NCI-H146 treated with DMSO at 0.1 percent for 48 hours (cell line): Measurements from ENCODE around the gene NDRG2.

Experiments used
- DNase-seq: peaks from one replicate; lab custom pipeline; 2025; ENCODE audit not compliant: unreplicated experiment; lab: John Stamatoyannopoulos, UW

Gene NDRG2

GRCh38 chr14:21037156-21037555 is 12.3 kb upstream of the NDRG2 start:
- DNase-seq = no peak

- DNase-seq = no peak
Measured at GRCh38 chr14:21036751-21037150, 11.9 kb upstream of the NDRG2 start.

DNA sequence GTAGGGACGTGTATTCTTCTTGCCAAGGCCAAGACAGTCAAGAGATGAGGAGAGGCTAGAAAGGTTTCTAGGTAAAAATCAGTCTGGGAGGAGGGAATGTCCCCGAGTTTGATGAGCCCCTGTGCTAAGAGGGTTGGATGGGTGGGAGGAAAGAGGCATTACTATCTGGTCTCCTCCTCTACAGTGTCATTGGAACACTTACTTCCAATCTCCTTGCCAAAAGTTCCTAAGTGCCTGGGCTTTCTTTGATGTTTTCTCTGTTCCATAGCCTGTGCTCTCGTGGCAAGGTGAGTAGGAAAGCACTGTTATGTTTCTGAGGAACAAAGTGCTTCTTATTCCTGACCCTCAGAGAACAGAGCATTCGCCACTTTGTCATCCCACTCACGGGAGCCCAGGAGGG is 9.8 kb upstream of the NDRG2 start, which contains the start of gene RNASE13:
Gene RNASE13 (minus strand): TSS at position 101 of the 400 bp plus-strand sequence. CDS start 519 bp downstream, outside the sequence.
- DNase-seq = no peak

DNA sequence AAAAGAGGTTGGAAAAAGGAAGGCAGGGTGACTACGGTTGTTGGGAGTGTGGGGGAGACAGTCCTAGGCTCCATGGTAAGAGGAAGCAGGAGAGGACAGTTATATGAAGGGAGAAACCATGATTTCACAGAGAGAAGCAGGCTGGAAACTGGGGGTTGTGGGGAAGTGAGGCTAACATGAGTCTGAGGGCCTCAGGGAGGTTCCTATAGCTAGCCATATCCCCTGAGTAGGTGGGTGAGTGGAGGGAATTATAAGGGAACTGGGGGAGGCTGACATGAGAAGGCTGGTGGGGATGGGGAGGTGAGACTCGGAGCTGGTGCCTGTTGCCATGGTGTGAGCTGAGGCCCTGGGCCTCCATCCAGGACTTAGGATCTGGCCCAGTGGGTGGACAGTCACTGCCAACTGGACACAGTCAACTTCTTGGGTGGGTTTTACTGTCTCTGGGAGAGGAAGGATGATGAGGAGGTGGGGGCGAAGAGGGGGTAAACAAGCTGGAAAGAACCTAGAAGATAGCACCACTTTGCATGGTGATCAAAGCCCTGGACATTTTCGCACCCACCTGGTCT is 8.4 kb upstream of the NDRG2 start:
- no peak for DNase-seq

GRCh38 chr14:21032326-21033132 is 7.7 kb upstream of the NDRG2 start:
- no peak for DNase-seq

DNA sequence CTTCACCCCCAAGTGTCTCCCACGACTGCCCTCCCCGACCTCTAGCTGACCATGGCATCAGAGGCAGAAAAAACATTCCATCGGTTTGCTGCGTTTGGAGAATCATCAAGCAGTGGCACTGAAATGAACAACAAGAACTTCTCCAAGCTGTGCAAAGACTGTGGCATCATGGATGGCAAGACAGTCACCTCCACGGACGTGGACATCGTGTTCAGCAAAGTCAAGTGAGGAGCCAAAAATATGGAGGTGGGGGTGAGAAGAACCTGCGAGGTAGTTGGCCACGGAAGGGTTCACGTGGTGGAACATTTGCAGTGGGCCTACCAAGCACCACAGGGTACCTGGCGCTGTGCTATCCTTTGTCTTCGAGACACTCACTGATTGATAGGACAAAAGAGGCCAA is 5.7 kb upstream of the NDRG2 start:
- no peak for DNase-seq

- no peak for DNase-seq
Measured at GRCh38 chr14:21029917-21030316, 5.1 kb upstream of the NDRG2 start, which contains the start of gene TPPP2. TPPP2 (plus strand) TSS chr14:21030217; CDS start chr14:21030582, 365 bp downstream.

GRCh38 chr14:21026988-21027315 is 2.1 kb upstream of the NDRG2 start:
- DNase-seq = no peak

GRCh38 chr14:21026274-21026987 is 1.6 kb upstream of the NDRG2 start:
- DNase-seq = no peak

DNA sequence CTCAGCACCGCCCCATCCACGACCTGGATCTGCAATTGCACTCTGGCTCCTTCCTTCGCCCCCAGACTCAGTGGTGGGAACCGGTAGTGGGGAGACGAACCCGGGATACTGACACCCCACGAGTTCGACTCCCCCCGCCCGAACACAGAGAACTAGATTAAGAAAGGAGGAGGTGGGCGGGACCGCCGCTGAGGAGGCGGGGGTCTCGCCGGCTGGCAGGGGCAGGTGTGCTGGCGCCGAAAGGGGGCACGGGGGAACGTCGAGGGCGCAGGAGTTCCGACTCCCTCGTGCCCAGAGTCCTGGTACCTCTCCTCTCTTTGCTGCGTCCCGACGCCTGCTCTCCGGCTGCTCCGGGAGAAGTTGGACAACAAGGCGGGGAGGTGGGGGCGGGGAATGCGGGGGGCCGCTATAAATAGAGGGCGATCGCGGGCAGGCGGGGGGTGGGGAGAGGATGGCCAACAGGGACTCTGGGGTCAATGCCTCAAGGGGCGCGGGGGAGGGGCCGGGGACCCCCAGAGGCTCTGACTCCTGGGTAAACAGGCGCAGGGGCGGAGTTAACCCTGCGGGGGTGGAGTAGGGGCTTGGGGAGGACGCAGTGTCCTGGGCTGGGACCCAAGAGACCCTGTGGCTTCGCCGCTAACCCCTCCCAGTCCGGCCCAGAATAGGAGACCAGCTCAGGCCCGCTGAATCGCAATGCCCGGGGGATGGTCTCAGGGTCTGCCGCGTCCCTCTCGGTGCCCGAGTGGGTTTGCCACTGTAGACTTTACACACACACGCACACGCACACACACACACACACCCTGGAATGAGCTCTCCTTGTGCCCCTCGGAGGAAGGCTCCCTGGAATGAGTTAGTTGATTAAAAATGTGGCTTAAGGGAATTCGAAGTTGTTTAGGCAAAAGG is 761 bp upstream of the NDRG2 start:
- no peak for DNase-seq

DNA sequence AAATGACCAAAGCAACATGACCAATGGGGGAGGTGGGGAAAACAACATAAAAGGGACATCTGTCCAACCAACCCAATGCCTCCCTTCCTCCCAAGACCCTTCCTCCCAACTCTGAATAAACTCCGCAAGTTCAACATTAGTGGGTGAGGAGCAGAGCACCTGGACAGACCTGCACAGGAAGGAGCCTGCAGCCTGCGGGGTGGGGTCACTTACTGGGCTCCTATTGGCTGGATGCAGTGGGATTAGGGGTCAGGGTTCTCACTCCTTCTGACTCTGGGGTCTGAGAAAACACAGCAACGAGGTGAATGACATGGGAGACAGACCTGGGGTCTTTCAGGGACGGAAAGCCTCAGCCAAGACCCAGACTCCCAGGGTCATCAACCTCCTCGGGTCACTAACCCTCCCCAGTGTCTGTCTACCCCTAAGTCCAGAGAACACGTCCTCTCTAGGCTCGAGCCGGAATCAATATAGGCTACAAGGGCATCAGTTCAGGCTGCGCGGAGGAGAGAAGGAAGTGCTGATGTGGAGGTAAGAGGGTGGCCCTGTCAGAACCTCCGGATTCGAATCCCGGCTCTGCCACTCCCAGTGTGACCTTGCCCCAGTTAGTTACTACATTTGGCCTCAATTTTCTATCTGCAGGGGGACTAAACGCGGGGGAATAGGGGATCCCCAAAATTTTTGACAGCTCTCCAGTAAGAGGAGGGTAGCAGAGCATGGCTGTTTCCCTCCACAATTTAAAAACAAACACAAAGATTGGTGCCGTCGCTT is 860 bp downstream of the NDRG2 start:
- DNase-seq = no peak

- DNase-seq = no peak
Measured at GRCh38 chr14:21023174-21023573, 1.7 kb downstream of the NDRG2 start.

DNA sequence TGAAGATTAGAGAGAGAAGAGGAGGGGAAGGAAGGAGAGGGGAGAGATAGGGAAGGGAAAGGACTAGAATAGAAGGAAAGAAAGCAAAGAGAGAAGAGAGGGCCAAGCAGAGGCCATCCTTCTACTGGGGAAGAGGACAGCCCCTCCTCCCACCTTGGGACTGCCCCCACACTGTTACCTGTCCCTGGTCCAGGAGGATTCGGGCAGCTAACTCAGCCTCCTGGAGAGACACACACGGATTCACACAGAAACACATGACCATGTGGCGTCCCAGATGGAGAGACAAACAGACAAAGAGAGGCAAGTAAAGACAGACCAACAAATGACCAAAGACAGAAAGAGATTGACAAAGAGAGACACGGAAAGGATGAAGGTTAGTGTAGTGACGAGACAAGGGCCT is 2.2 kb downstream of the NDRG2 start:
- no peak for DNase-seq

- no peak for DNase-seq
Measured at GRCh38 chr14:21020977-21021545, 3.8 kb downstream of the NDRG2 start.

- no peak for DNase-seq
Measured at GRCh38 chr14:21019366-21019765, 5.5 kb downstream of the NDRG2 start.

DNA sequence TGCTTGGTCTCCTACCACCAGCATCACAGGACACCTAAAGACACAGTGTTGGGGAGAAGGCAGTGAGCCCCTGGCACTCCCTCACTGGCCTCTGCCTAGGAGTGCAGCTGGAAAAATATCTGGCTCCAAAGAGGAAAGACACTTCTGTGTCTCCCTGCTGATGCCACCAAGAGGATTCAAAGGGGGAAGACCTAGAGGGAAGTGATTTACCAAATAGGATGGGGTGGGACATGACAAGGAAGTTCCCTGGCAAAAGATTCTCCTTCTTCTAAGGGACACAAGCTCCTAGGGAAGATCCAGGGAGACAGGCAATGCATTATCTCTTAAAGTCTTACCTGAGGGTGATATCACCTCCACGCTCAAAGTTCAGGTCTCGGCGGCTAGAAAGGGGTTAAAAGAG is 6.1 kb downstream of the NDRG2 start:
- no peak for DNase-seq

DNA sequence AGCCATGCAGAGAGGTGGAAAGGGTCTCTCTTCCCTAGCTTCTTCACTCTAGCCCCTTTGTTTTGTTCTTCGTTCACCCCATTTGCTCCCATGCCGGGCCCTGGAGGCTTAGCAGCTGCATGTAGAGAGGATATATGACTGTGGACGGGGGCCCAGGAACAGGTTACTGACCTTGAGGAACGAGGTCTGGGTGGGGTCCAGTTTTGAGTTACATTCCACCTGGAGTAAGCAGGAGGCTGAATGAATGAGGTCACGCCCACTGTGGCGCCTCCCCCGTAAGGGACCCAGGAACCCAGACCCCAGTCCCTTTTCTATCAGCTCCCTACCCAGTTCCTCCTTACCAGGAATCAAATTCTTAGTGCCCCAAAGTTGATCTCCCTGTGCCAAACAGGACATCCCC is 6.6 kb downstream of the NDRG2 start:
- no peak for DNase-seq

DNA sequence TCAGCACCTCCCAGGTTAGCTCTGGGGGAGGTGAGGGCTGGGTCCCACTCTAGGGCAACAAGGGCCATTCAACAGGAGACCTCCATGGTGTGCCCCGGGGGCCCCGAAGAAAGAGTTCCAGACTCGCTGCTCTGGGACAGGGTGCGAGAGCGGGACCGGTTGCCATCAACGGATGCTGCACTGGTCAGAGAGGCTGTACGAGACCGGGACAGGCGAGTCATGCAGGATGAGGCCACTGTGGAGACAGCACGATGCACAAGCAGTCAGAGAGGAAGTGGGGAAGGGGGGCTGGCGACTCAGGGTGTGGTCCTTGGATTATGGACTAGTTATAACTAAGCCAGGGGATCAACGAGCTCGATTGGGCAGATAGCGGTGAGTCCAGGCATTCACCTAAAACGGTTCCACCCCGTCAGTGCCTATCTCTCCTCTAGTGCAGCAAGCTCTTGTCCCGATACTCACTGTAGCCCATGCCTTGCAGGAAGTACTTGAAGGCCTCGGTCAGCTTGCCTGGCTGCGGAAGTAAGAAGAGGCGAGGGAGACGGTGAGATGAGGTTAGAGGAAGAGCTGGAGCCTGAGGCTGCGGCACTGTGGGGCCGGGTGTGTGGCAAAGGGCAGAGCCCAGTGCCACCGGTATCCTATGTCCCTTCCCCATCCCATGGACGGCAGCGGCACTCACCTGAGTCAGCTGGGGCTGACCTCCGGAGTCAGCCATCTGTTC is 7.2 kb downstream of the NDRG2 start:
- DNase-seq = no peak

DNA sequence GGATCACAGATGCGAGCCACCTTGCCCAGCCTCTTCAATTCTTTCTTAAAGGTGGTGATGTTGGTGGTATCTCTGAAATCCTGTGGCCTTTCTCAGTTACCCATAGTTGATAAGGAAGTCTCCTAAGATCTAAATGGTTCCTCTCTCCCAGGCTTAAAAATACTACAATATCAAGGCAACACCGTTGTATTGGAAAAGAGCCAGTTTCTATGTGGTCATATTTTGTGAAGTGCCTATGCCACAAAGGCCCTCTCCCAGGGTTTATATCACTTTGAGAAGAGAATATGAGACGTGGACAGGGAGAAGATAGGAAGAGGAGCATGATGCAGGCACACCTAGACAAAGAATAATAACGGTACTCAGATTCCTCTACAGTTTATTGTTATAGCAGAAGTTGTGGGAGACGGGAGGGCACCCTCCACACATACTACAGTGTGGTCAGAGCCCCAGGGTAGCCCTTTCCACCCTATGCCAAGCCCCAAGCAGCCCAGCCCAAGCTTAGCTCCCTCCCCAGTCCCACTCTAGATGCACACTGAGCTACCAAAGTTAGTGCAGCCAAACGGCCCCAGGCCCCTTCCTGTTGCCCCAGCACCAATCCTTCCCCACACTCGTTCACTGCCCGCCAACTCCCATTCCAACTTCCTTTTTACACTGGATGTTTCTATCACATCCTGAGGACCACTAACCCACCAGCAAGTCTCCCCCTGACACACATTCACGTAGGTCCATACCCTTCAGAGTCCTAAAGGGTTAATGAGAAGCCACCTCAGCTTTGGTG is 8.3 kb downstream of the NDRG2 start:
- no peak for DNase-seq
